PC-9 (cell line): ENCODE measurements around the gene TMEM217. TPM values are rescaled to one million over a fixed set of nuclear protein-coding genes. Genes with fewer than 3 reads are reported as not detected.

Source experiments
- BruUV-seq: library from RNA; stranded (reverse); fragments of 400-500 nt; replicated peaks from 2 replicates; lab custom pipeline; 2021; lab: Mats Ljungman, UMichigan
- CTCF ChIA-PET: fragments of 300-600 bp; sonication (Branson Sonifier 250); formaldehyde crosslinking; loops from one replicate; lab custom pipeline; 2022; ENCODE audit warnings: antibody characterized with exemption; lab: Charles Lee
- POLR2A ChIA-PET: fragments of 300-600 bp; sonication (Branson Sonifier 250); formaldehyde crosslinking; loops from one replicate; lab custom pipeline; 2022; ENCODE audit warnings: antibody characterized with exemption; ENCODE audit not compliant: unreplicated experiment; lab: Charles Lee
- DNase-seq, 2 experiments: peaks; one replicate each; pipeline versions ENCODE4 v3.0.0 to v3.0.0-alpha.2; 2015 to 2022; ENCODE audit warnings: mixed read lengths in 1 of 2
- H2AFZ ChIP-seq: fragments of 200-600 bp; sonication (generic); 2 replicates; pipeline ENCODE4 v1.8.1; 2017; ENCODE audit warnings: antibody characterized with exemption
- H3F3A ChIP-seq: fragments of 200-600 bp; sonication (generic); 2 replicates; pipeline ENCODE4 v1.8.1; 2017; ENCODE audit warnings: antibody characterized with exemption, mild to moderate bottlenecking, low read depth; ENCODE audit not compliant: insufficient read depth
- H3K27ac ChIP-seq: fragments of 200-600 bp; sonication (generic); 2 replicates; pipeline ENCODE4 v1.6.1; 2016; ENCODE audit warnings: mixed run types
- H3K27me3 ChIP-seq: fragments of 200-600 bp; sonication (generic); 2 replicates; pipeline ENCODE4 v1.6.1; 2016; ENCODE audit warnings: low read depth, mixed run types; ENCODE audit not compliant: insufficient read depth
- H3K36me3 ChIP-seq: fragments of 200-600 bp; sonication (generic); 2 replicates; pipeline ENCODE4 v1.6.1; 2016; ENCODE audit warnings: low read depth, mixed run types
- H3K4me1 ChIP-seq: fragments of 200-600 bp; sonication (generic); replicated peaks from 2 replicates; pipeline ENCODE4 v1.6.1; 2016; ENCODE audit warnings: mixed run types; ENCODE audit not compliant: insufficient read depth
- H3K4me2 ChIP-seq: fragments of 200-600 bp; sonication (generic); 2 replicates; pipeline ENCODE4 v1.6.1; 2017; ENCODE audit warnings: mixed run types
- H3K4me3 ChIP-seq: fragments of 200-600 bp; sonication (generic); 2 replicates; pipeline ENCODE4 v1.6.1; 2016; ENCODE audit warnings: mixed run types
- H3K79me2 ChIP-seq: fragments of 200-600 bp; sonication (generic); 2 replicates; pipeline ENCODE4 v1.6.1; 2017; ENCODE audit warnings: low read depth, mixed run types
- H3K9me2 ChIP-seq: fragments of 200-600 bp; sonication (generic); 2 replicates; pipeline ENCODE4 v1.8.1; 2017; ENCODE audit warnings: mild to moderate bottlenecking; ENCODE audit not compliant: insufficient read depth
- H3K9me3 ChIP-seq: fragments of 200-600 bp; sonication (generic); 2 replicates; pipeline ENCODE4 v1.8.1; 2016; ENCODE audit warnings: low read depth; ENCODE audit not compliant: insufficient read depth
- H4K20me1 ChIP-seq: fragments of 200-600 bp; sonication (generic); 2 replicates; pipeline ENCODE4 v1.8.1; 2017; ENCODE audit not compliant: insufficient read depth
- EZH2 ChIP-seq: fragments of 200-600 bp; sonication (generic); IDR thresholded peaks from 2 replicates; pipeline ENCODE4 v1.8.0; 2017; ENCODE audit warnings: antibody characterized with exemption, low read depth
- intact Hi-C: fragments of 100-400 bp; cut with micrococcal nuclease; formaldehyde crosslinking; loops from one replicate; pipeline ENCODE4 v1.10.0; 2022; ENCODE audit not compliant: unreplicated experiment
- total RNA-seq: library from RNA; stranded (reverse); gene quantifications from 2 replicates; pipeline ENCODE4 v1.2.3, GENCODE V29; 2021
- TF ChIP-seq, protein P1 (sequence below): fragments of 200-600 bp; sonication (generic); conservative IDR thresholded peaks from 2 replicates; pipeline ENCODE4 v1.6.1; 2017; ENCODE audit warnings: mixed run types, antibody characterized with exemption, mild to moderate bottlenecking, moderate library complexity

Gene TMEM217
- total RNA-seq, 1 experiment from 2014 or later, result 4.9 TPM

DNA sequence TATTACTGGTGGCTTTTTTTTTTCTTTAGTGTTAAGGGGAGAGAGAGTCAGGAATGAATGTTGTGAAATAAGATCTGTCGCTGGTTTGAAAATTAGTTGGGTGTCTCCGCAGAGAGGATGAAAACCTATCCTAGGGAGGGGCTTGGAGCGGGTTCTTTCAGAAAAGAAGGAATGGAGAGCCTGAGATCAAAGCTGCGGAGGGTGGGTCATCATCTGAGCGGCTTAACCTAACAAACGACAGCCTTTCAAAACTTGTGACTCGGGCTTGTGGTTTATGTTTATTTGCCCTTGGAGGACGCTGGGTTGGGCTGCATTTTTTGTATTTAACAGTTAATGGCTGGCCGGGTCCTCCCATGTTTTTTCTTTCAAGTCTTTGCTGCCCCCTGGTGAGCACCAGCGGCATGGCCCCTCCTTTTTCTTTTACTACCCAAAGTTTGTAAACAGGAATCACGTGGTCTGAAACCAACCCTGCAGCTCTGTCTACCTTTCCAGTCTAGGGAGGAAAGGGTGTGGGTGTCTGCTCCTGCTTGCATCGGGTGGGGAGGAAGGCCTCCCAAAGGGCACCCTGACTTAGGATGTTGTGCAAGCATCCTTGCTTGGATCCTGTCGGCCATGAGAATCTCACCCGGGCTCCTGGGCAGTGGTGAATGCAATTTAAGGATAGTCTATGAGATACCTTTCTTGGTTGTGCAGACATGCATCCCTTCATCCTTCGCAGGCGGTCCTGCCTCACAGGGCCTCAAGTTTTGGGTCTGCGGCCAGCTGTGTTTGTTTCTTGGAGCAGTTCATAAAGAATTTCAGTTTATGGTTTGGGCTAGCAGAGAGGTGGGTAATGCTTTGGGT lies 85.8 kb downstream of the TMEM217 start:
- no peaks in the 10 kb centered on the region for H3K27me3 ChIP-seq
- no peak overlapping the region for H2AFZ ChIP-seq
- no peaks in the 10 kb centered on the region for H3K9me3 ChIP-seq
- peaks cover 43% of the 10 kb centered on the region for H3K36me3 ChIP-seq
- H3K4me3 ChIP-seq, result peak overlapping the region; percentile 64
- ChIA-PET POLR2A (interaction anchor here (0.6 to 2.3 kb wide), 4 partner anchors 31 to 101 kb away, joined by 5 to 8 read pairs (median 6); no protein-coding TSS in a partner anchor), CTCF (interaction anchor here (0.6 to 1.7 kb wide), 10 partner anchors 27 to 186 kb away, joined by 4 to 10 read pairs (median 6); partner anchors contain the start of gene MTCH1)
- no TSS peak for BruUV-seq
- peaks cover 40% of the 10 kb centered on the region for H3K79me2 ChIP-seq
- H3K9me2 ChIP-seq, result no peaks in the 10 kb centered on the region
- H3F3A ChIP-seq, result peaks cover 75% of the 10 kb centered on the region
- H3K27ac ChIP-seq, result peak overlapping the region; percentile 89
- peak overlapping the region; percentile 91 for H3K4me2 ChIP-seq
- TF ChIP-seq EZH2, result no peak
- TF ChIP-seq, protein P1, sequence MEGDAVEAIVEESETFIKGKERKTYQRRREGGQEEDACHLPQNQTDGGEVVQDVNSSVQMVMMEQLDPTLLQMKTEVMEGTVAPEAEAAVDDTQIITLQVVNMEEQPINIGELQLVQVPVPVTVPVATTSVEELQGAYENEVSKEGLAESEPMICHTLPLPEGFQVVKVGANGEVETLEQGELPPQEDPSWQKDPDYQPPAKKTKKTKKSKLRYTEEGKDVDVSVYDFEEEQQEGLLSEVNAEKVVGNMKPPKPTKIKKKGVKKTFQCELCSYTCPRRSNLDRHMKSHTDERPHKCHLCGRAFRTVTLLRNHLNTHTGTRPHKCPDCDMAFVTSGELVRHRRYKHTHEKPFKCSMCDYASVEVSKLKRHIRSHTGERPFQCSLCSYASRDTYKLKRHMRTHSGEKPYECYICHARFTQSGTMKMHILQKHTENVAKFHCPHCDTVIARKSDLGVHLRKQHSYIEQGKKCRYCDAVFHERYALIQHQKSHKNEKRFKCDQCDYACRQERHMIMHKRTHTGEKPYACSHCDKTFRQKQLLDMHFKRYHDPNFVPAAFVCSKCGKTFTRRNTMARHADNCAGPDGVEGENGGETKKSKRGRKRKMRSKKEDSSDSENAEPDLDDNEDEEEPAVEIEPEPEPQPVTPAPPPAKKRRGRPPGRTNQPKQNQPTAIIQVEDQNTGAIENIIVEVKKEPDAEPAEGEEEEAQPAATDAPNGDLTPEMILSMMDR, result peak; percentile 94
- peaks cover 33% of the 10 kb centered on the region for H3K4me1 ChIP-seq
- peaks cover 31% of the 10 kb centered on the region for H4K20me1 ChIP-seq
- DNase-seq, result peak; percentile 92 to 97
- intact Hi-C loops, result loop anchor here (1.0 kb wide), 8 partner anchors 38 to 154 kb away; no protein-coding TSS in a partner anchor

DNA sequence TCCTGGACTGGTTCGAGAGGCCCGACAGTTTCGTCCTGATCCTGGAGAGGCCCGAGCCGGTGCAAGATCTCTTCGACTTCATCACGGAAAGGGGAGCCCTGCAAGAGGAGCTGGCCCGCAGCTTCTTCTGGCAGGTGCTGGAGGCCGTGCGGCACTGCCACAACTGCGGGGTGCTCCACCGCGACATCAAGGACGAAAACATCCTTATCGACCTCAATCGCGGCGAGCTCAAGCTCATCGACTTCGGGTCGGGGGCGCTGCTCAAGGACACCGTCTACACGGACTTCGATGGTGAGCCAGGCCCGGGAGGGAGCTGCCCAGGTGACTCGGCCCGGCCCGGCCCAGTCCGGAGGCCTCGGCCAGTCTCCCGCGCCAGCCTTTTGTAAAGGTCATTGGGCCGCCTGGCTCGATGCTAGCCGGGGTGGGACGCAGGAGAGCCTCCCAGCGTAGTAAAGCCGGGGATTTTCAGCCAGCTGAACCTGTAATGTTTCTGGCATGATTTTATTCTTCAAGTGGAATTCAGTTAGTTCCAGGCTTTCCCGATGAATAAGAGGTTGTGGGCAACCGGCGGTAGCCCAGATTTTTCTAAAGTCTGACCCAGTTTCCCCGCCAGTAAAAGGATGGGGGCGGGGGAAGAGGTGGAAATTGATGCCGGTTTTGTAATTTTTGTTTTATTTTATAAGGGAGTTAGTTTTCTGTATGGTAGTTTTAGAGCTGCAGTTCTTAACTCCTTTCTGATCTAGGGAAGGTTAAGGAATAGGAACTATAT lies 86.6 kb downstream of the TMEM217 start:
- no peaks in the 10 kb centered on the region for H3K27me3 ChIP-seq
- TF ChIP-seq, protein P1, result no peak
- no peak for TF ChIP-seq EZH2
- peak overlapping the region; percentile 91 for H3K4me2 ChIP-seq
- ChIA-PET CTCF (interaction anchor here (0.6 to 1.7 kb wide), 10 partner anchors 28 to 186 kb away, joined by 3 to 10 read pairs (median 6); partner anchors contain the start of gene MTCH1), POLR2A (interaction anchor here (0.6 to 2.3 kb wide), 4 partner anchors 35 to 45 kb away, joined by 5 to 8 read pairs (median 6); no protein-coding TSS in a partner anchor)
- peaks cover 36% of the 10 kb centered on the region for H3K4me1 ChIP-seq
- H2AFZ ChIP-seq, result no peak overlapping the region
- intact Hi-C loops, result no loop called here
- peaks cover 40% of the 10 kb centered on the region for H3K79me2 ChIP-seq
- DNase-seq, result peak in 1 of 2 experiments; percentile 8
- peak overlapping the region; percentile 64 for H3K4me3 ChIP-seq
- H3K36me3 ChIP-seq, result peaks cover 43% of the 10 kb centered on the region
- H3F3A ChIP-seq, result peaks cover 70% of the 10 kb centered on the region
- H3K9me3 ChIP-seq, result no peaks in the 10 kb centered on the region
- TSS peak; percentile 74 for BruUV-seq
- peaks cover 31% of the 10 kb centered on the region for H4K20me1 ChIP-seq
- no peaks in the 10 kb centered on the region for H3K9me2 ChIP-seq
- peak overlapping the region; percentile 89 for H3K27ac ChIP-seq
